LNCaP clone FGC (cell line): ENCODE measurements around the gene COL10A1.

Experiments used
- DNase-seq: peaks from one replicate; pipeline ENCODE4 v3.0.0-alpha.2; 2011; ENCODE audit warnings: low read depth
- H3K4me3 ChIP-seq: 2 replicates; pipeline ENCODE4 v1.5.1; 2011; ENCODE audit warnings: mild to moderate bottlenecking, low read depth, low read length, control low read depth
- CTCF ChIP-seq: IDR thresholded peaks from 2 replicates; pipeline ENCODE4 v1.5.1; 2012; ENCODE audit warnings: mild to moderate bottlenecking; ENCODE audit not compliant: control insufficient read depth, insufficient read depth; ENCODE audit errors: extremely low read depth

COL10A1 gene

GRCh38 chr6:116088946-116089345 is 37.0 kb downstream of the COL10A1 start:
- no peak for DNase-seq
- no peak for TF ChIP-seq CTCF
- no peak overlapping the region for H3K4me3 ChIP-seq

GRCh38 chr6:116087437-116088027 is 38.4 kb downstream of the COL10A1 start:
- DNase-seq = no peak
- TF ChIP-seq CTCF = no peak

DNA sequence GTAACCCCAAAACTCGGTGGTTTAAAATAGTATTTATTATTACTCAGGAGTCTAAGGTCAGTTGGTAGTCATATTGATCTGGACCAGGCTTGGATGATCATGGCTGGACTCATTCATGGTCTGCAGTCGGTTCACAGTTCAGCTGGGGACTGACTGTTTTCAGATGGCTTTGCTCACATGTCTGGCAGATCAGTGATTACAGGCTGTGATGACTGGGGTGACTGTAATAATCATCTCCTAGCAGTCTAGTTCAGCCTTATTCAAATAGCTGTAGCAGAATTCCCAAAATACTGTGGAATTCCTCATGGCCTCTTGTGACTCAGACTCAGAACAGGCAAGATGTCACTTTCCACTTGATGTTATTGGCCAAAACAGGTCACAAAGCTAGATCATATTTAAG is 41.6 kb downstream of the COL10A1 start:
- H3K4me3 ChIP-seq = no peak overlapping the region
- no peak for TF ChIP-seq CTCF
- no peak for DNase-seq

More at GRCh38 chr6:116087437-116088027, 38.4 kb downstream of the COL10A1 start:
- no peak overlapping the region for H3K4me3 ChIP-seq

- TF ChIP-seq CTCF = no peak
- H3K4me3 ChIP-seq = no peak overlapping the region
- no peak for DNase-seq
Observed at GRCh38 chr6:116083052-116083451, 42.9 kb downstream of the COL10A1 start.

GRCh38 chr6:116078945-116079344 is 47.0 kb downstream of the COL10A1 start:
- H3K4me3 ChIP-seq = no peak overlapping the region
- no peak for DNase-seq
- no peak for TF ChIP-seq CTCF

DNA sequence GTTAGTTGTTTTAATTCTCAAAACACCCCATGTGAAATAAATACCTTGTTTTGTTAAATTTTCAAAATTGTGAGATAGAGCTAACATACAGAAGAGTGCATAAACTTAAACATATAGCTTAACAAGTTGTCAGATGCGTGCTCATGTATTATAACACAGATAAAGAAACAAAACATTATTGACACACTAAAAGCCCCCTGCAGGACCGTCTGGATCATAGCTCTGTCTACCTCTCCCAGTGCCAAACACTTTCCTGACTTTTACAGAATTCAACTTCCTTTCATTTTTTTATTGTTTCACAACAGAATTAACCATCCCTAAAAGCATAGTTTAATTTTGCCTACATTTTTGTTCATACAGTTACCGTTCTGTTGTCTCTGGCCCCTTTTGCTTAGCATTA is 47.4 kb downstream of the COL10A1 start:
- DNase-seq = no peak
- TF ChIP-seq CTCF = no peak
- H3K4me3 ChIP-seq = no peak overlapping the region

- DNase-seq = no peak
- no peak for TF ChIP-seq CTCF
- H3K4me3 ChIP-seq = no peak overlapping the region
Observed at GRCh38 chr6:116074732-116075390, 51.1 kb downstream of the COL10A1 start.
